ENCODE results near the gene PDLIM1.

DNA sequence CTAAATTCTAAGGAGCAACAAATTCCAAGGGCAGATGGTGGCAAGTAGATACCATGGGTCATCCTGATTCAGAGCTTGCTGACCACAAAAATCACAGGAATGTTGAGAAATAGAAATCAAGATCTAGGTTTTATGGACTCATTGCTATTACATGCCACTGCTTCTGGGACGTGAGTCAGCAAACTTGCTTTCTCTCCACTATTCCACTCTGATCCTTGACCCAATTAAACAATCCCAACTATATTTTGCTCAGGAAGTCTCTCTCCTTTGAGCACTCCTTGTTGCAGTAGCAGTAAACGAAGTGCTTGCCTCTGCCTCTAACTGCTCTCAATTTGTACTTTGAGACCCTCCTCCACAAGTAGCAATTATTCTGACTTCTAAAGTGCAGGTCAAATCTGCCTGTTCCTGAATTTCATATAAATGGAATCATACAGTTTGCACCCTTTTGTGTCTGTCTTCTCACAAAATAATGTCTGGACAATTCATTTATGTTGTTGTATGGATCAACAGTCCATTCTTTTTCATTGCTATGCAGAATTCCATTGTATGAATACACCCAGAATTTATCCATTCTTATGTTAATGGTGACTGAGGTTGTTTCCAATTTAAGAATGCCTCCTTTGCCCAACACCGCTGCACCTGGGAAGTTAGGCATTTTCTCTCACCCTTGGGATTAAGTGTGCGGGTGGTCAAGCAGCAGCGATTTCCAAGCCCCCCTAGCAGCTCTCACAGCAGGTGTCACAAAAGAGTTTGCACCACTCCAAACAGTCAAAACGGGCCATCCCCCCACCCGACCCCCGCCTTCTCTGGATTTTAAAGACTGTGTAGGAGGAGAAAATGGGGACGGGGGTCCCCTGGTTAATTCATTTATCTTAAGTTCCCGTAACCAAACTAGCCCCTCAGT lies 60.8 kb downstream of the PDLIM1 start:
- TF ChIP-seq, protein P1, sequence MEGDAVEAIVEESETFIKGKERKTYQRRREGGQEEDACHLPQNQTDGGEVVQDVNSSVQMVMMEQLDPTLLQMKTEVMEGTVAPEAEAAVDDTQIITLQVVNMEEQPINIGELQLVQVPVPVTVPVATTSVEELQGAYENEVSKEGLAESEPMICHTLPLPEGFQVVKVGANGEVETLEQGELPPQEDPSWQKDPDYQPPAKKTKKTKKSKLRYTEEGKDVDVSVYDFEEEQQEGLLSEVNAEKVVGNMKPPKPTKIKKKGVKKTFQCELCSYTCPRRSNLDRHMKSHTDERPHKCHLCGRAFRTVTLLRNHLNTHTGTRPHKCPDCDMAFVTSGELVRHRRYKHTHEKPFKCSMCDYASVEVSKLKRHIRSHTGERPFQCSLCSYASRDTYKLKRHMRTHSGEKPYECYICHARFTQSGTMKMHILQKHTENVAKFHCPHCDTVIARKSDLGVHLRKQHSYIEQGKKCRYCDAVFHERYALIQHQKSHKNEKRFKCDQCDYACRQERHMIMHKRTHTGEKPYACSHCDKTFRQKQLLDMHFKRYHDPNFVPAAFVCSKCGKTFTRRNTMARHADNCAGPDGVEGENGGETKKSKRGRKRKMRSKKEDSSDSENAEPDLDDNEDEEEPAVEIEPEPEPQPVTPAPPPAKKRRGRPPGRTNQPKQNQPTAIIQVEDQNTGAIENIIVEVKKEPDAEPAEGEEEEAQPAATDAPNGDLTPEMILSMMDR (IDR thresholded peaks at IDR 0.05; ENCODE audit: low read length), result no peak
- TF ChIP-seq EZH2 (optimal IDR thresholded peaks at IDR 0.05; ENCODE audit: low read depth, low read length), result no peak
- TF ChIP-seq EZH2phosphoT487 (IDR thresholded peaks at IDR 0.05; ENCODE audit: low read length), result no peak
